Measurements from ENCODE around the gene FBXL3.

Gene FBXL3

GRCh38 chr13:77040076-77040475 is 13.1 kb upstream of the FBXL3 start:
- TF ChIP-seq SPI1 (IDR thresholded peaks at IDR 0.05; ENCODE audit: borderline replicate concordance, low read depth) (no peak), POLR2AphosphoS5 (IDR thresholded peaks at IDR 0.05; ENCODE audit: low read depth) (no peak), GABPA (IDR thresholded peaks at IDR 0.05; ENCODE audit: low read depth) (no peak), CTCF (IDR thresholded peaks at IDR 0.05; ENCODE audit: insufficient read depth, low read length) (no peak), REST (IDR thresholded peaks at IDR 0.05; ENCODE audit: insufficient replicate concordance, low read depth) (no peak)

GRCh38 chr13:77038907-77039480 is 12.0 kb upstream of the FBXL3 start:
- TF ChIP-seq CTCF (IDR thresholded peaks at IDR 0.05; ENCODE audit: insufficient read depth, low read length) (no peak), POLR2AphosphoS5 (IDR thresholded peaks at IDR 0.05; ENCODE audit: low read depth) (no peak), GABPA (IDR thresholded peaks at IDR 0.05; ENCODE audit: low read depth) (no peak), REST (IDR thresholded peaks at IDR 0.05; ENCODE audit: insufficient replicate concordance, low read depth) (no peak)
- no peaks in the 10 kb centered on the region for H3K27me3 ChIP-seq (ENCODE audit: insufficient read depth, poor library complexity, severe bottlenecking)
- no peak for DNase-seq (ENCODE audit: low read depth in 1 of 2, low spot score in 1 of 2)
- no peak overlapping the region for H3K27ac ChIP-seq (replicated peaks)
- H3K4me3 ChIP-seq (replicated peaks; ENCODE audit: insufficient read depth, low read length) = no peak overlapping the region

More at GRCh38 chr13:77040076-77040475, 13.1 kb upstream of the FBXL3 start:
- no peaks in the 10 kb centered on the region for H3K27me3 ChIP-seq (ENCODE audit: insufficient read depth, poor library complexity, severe bottlenecking)
- H3K4me3 ChIP-seq (replicated peaks; ENCODE audit: insufficient read depth, low read length) = no peak overlapping the region
- H3K27ac ChIP-seq (replicated peaks) = no peak overlapping the region
- DNase-seq (ENCODE audit: low read depth in 1 of 2, low spot score in 1 of 2) = no peak

- no peak overlapping the region for H3K27ac ChIP-seq (replicated peaks)
- no peak for TF ChIP-seq REST (IDR thresholded peaks at IDR 0.05; ENCODE audit: insufficient replicate concordance, low read depth)
- TF ChIP-seq GABPA (IDR thresholded peaks at IDR 0.05; ENCODE audit: low read depth) = no peak
- no peak for TF ChIP-seq POLR2AphosphoS5 (IDR thresholded peaks at IDR 0.05; ENCODE audit: low read depth)
- no peak for TF ChIP-seq CTCF (IDR thresholded peaks at IDR 0.05; ENCODE audit: insufficient read depth, low read length)
- TF ChIP-seq SPI1 (IDR thresholded peaks at IDR 0.05; ENCODE audit: borderline replicate concordance, low read depth) = no peak
- DNase-seq (ENCODE audit: low read depth in 1 of 2, low spot score in 1 of 2) = no peak
Observed at GRCh38 chr13:77036279-77036678, 9.3 kb upstream of the FBXL3 start.

More at GRCh38 chr13:77036279-77036678, 9.3 kb upstream of the FBXL3 start:
- no peaks in the 10 kb centered on the region for H3K27me3 ChIP-seq (ENCODE audit: insufficient read depth, poor library complexity, severe bottlenecking)
- H3K4me3 ChIP-seq (replicated peaks; ENCODE audit: insufficient read depth, low read length) = no peak overlapping the region
